WTC11 (cell line): ENCODE data around the gene GPI. TPM values are rescaled to one million over a fixed set of nuclear protein-coding genes. Genes with fewer than 3 reads are reported as not detected.

Experiments
- ATAC-seq: fragments of 200-7000 bp; cut with Tn5 transposase; 2 replicates; pipeline ENCODE4 v1.10.0; 2021; ENCODE audit warnings: mild to moderate bottlenecking, moderate library complexity
- CTCF ChIA-PET: fragments of 300-600 bp; sonication (Branson Sonifier 250); formaldehyde crosslinking; loops from one replicate; lab custom pipeline; 2021; ENCODE audit warnings: antibody characterized with exemption; lab: Charles Lee
- POLR2A ChIA-PET: fragments of 350-600 bp; sonication (Branson Sonifier 250); formaldehyde crosslinking; loops from one replicate; lab custom pipeline; 2021; ENCODE audit warnings: antibody characterized with exemption; lab: Charles Lee
- DNase-seq: peaks from one replicate; pipeline ENCODE4 v3.0.0; 2021; ENCODE audit warnings: low spot score
- H3K27ac Mint-ChIP-seq: 2 replicates; pipeline ENCODE4 v1.8.0; 2021; ENCODE audit warnings: mixed read lengths
- H3K27me3 Mint-ChIP-seq: 2 replicates; pipeline ENCODE4 v1.8.0; 2021; ENCODE audit warnings: low read depth, mild to moderate bottlenecking, moderate library complexity, mixed read lengths
- H3K36me3 Mint-ChIP-seq: 2 replicates; pipeline ENCODE4 v1.8.0; 2021; ENCODE audit warnings: mixed read lengths
- H3K4me1 Mint-ChIP-seq: 2 replicates; pipeline ENCODE4 v1.8.0; 2022; ENCODE audit warnings: mixed read lengths
- H3K4me3 Mint-ChIP-seq: 2 replicates; pipeline ENCODE4 v1.8.0; 2021; ENCODE audit warnings: mild to moderate bottlenecking, moderate library complexity, mixed read lengths
- H3K9me3 Mint-ChIP-seq: 2 replicates; pipeline ENCODE4 v1.8.0; 2021; ENCODE audit warnings: mixed read lengths
- CREM ChIP-seq: sonication (generic); formaldehyde crosslinking; IDR thresholded peaks from 2 replicates; pipeline ENCODE4 v1.8.1; 2022; ENCODE audit warnings: mild to moderate bottlenecking, missing genetic modification reagents, moderate library complexity
- ELF4 ChIP-seq: sonication (generic); formaldehyde crosslinking; IDR thresholded peaks from 2 replicates; pipeline ENCODE4 v1.8.1; 2022; ENCODE audit warnings: low read depth, mild to moderate bottlenecking, moderate library complexity, missing genetic modification reagents
- ESRRA ChIP-seq: sonication (generic); formaldehyde crosslinking; IDR thresholded peaks from 2 replicates; pipeline ENCODE4 v1.8.1; 2022; ENCODE audit warnings: mild to moderate bottlenecking, missing genetic modification reagents, borderline replicate concordance
- ETV6 ChIP-seq: sonication (generic); formaldehyde crosslinking; IDR thresholded peaks from 2 replicates; pipeline ENCODE4 v1.8.1; 2022; ENCODE audit warnings: mild to moderate bottlenecking, missing genetic modification reagents
- FOXK1 ChIP-seq: sonication (generic); formaldehyde crosslinking; IDR thresholded peaks from 2 replicates; pipeline ENCODE4 v1.8.0; 2022; ENCODE audit warnings: mild to moderate bottlenecking, moderate library complexity, missing genetic modification reagents
- FOXP1 ChIP-seq: sonication (generic); formaldehyde crosslinking; IDR thresholded peaks from 2 replicates; pipeline ENCODE4 v1.8.0; 2022; ENCODE audit warnings: missing genetic modification reagents, mild to moderate bottlenecking, moderate library complexity, borderline replicate concordance
- GTF2I ChIP-seq: fragments of 250-450 bp; sonication (Bioruptor Pico); conservative IDR thresholded peaks from 2 replicates; pipeline ENCODE4 v1.4.0; 2021; ENCODE audit warnings: mild to moderate bottlenecking
- JAZF1 ChIP-seq: fragments of 250-450 bp; sonication (Bioruptor Pico); IDR thresholded peaks from 2 replicates; pipeline ENCODE4 v1.9.0; 2021; ENCODE audit warnings: moderate library complexity, mild to moderate bottlenecking, inconsistent platforms
- NFATC4 ChIP-seq: fragments of 250-450 bp; sonication (Bioruptor Pico); IDR thresholded peaks from 2 replicates; pipeline ENCODE4 v1.9.0; 2021; ENCODE audit warnings: mild to moderate bottlenecking
- NFYB ChIP-seq: sonication (generic); formaldehyde crosslinking; conservative IDR thresholded peaks from 2 replicates; pipeline ENCODE4 v1.8.0; 2022; ENCODE audit warnings: low read depth, missing genetic modification reagents
- NR1H2 ChIP-seq: sonication (generic); formaldehyde crosslinking; IDR thresholded peaks from 2 replicates; pipeline ENCODE4 v1.9.0; 2021; ENCODE audit warnings: mild to moderate bottlenecking, moderate library complexity, missing genetic modification reagents
- NR3C1 ChIP-seq: sonication (generic); formaldehyde crosslinking; conservative IDR thresholded peaks from 2 replicates; pipeline ENCODE4 v1.8.1; 2023; ENCODE audit warnings: low read depth, mild to moderate bottlenecking, missing genetic modification reagents
- SP1 ChIP-seq: sonication (generic); formaldehyde crosslinking; conservative IDR thresholded peaks from 2 replicates; pipeline ENCODE4 v1.8.1; 2022; ENCODE audit warnings: missing genetic modification reagents
- TEAD1 ChIP-seq: sonication (generic); formaldehyde crosslinking; IDR thresholded peaks from 2 replicates; pipeline ENCODE4 v1.8.0; 2022; ENCODE audit warnings: mild to moderate bottlenecking, missing genetic modification reagents
- ZNF138 ChIP-seq: sonication (generic); formaldehyde crosslinking; conservative IDR thresholded peaks from 2 replicates; pipeline ENCODE4 v1.8.1; 2022; ENCODE audit warnings: mild to moderate bottlenecking, moderate library complexity, missing genetic modification reagents
- ZNF317 ChIP-seq: sonication (generic); formaldehyde crosslinking; IDR thresholded peaks from 2 replicates; pipeline ENCODE4 v1.8.1; 2023; ENCODE audit warnings: low read depth, mild to moderate bottlenecking, moderate library complexity, missing genetic modification reagents, borderline replicate concordance
- ZNF671 ChIP-seq: fragments of 250-450 bp; sonication (Bioruptor Pico); IDR thresholded peaks from 2 replicates; pipeline ENCODE4 v1.8.0; 2021; ENCODE audit warnings: mild to moderate bottlenecking
- total RNA-seq: library from RNA; stranded (reverse); gene quantifications from 3 replicates; pipeline ENCODE4 v1.2.3, GENCODE V29; 2021
- TF ChIP-seq, protein P1 (sequence below): sonication (generic); formaldehyde crosslinking; IDR thresholded peaks from 2 replicates; pipeline ENCODE4 v1.8.1; 2023; ENCODE audit warnings: mild to moderate bottlenecking, missing genetic modification reagents
- TF ChIP-seq, protein P2 (sequence below): fragments of 250-450 bp; sonication (Bioruptor Pico); IDR thresholded peaks from 2 replicates; pipeline ENCODE4 v1.9.0; 2021; ENCODE audit warnings: mild to moderate bottlenecking
- TF ChIP-seq, protein P3 (sequence below): sonication (generic); formaldehyde crosslinking; IDR thresholded peaks from 2 replicates; pipeline ENCODE4 v1.8.1; 2022; ENCODE audit warnings: low read depth, mild to moderate bottlenecking, moderate library complexity, missing genetic modification reagents, borderline replicate concordance
- TF ChIP-seq, protein P4 (sequence below): sonication (generic); formaldehyde crosslinking; IDR thresholded peaks from 2 replicates; pipeline ENCODE4 v1.8.1; 2023; ENCODE audit warnings: mild to moderate bottlenecking, missing genetic modification reagents, moderate library complexity
- TF ChIP-seq, protein P5 (sequence below): sonication (generic); formaldehyde crosslinking; IDR thresholded peaks from 2 replicates; pipeline ENCODE4 v1.8.0; 2022; ENCODE audit warnings: mild to moderate bottlenecking, missing genetic modification reagents
- TF ChIP-seq, protein P6 (sequence below): sonication (generic); formaldehyde crosslinking; IDR thresholded peaks from 2 replicates; pipeline ENCODE4 v1.8.1; 2022; ENCODE audit warnings: mild to moderate bottlenecking, missing genetic modification reagents, moderate library complexity, borderline replicate concordance
- TF ChIP-seq, protein P7 (sequence below): fragments of 250-450 bp; sonication (Bioruptor Pico); IDR thresholded peaks from 2 replicates; pipeline ENCODE4 v1.9.0; 2021; ENCODE audit warnings: moderate library complexity, mild to moderate bottlenecking, inconsistent platforms, borderline replicate concordance
- TF ChIP-seq, protein P8 (sequence below): sonication (generic); formaldehyde crosslinking; IDR thresholded peaks from 2 replicates; pipeline ENCODE4 v1.8.1; 2022; ENCODE audit warnings: missing genetic modification reagents, borderline replicate concordance

The GPI gene
- total RNA-seq, 1 experiment from 2014 or later = 389 TPM

DNA sequence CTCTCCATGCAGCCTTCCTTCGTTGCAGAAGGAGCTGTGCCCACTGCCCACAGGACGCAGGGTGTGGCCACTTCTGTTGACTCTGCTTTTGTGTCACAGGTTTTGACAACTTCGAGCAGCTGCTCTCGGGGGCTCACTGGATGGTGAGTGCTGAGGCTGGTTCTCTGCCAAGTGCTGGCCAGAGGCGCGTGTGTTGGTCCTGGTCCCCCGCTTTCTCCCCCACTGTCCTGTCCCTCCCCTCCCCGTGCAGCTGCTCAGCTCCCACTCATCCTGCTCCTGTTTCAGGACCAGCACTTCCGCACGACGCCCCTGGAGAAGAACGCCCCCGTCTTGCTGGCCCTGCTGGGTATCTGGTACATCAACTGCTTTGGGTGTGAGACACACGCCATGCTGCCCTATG lies 28.6 kb downstream of the GPI start (continued):
- TF ChIP-seq ZNF317 (CRISPR knock-in tag) = no peak
- TF ChIP-seq, protein P1, sequence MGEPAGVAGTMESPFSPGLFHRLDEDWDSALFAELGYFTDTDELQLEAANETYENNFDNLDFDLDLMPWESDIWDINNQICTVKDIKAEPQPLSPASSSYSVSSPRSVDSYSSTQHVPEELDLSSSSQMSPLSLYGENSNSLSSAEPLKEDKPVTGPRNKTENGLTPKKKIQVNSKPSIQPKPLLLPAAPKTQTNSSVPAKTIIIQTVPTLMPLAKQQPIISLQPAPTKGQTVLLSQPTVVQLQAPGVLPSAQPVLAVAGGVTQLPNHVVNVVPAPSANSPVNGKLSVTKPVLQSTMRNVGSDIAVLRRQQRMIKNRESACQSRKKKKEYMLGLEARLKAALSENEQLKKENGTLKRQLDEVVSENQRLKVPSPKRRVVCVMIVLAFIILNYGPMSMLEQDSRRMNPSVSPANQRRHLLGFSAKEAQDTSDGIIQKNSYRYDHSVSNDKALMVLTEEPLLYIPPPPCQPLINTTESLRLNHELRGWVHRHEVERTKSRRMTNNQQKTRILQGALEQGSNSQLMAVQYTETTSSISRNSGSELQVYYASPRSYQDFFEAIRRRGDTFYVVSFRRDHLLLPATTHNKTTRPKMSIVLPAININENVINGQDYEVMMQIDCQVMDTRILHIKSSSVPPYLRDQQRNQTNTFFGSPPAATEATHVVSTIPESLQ (CRISPR knock-in tag) = no peak
- TF ChIP-seq ZNF138 (CRISPR knock-in tag) = no peak
- TF ChIP-seq FOXP1 = no peak
- TF ChIP-seq, protein P2, sequence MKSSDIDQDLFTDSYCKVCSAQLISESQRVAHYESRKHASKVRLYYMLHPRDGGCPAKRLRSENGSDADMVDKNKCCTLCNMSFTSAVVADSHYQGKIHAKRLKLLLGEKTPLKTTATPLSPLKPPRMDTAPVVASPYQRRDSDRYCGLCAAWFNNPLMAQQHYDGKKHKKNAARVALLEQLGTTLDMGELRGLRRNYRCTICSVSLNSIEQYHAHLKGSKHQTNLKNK = no peak
- TF ChIP-seq FOXK1 (CRISPR knock-in tag) = no peak

DNA sequence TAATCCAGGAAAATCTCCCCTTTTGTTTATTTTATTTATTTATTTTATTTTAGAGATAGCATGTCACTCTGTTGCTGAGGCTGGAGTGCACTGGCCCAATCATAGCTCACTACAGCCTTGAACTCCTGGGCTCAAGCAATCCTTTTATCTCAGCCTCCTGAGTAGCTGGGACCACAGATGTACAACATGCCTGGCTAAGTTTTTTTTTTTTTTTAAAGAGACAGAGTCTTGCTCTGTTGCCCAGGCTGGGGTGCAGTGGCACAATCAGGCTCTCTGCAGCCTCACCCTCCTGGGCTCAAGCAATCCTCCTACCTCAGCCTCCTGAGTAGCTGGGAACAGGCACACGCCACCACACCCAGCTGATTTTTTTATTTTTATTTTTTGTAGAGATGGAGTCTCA lies 32.9 kb downstream of the GPI start:
- Mint-ChIP-seq H3K9me3 (no peaks in the 10 kb centered on the region), H3K36me3 (peaks cover 45% of the 10 kb centered on the region), H3K4me3 (no peak overlapping the region), H3K4me1 (no peaks in the 10 kb centered on the region), H3K27ac (no peak overlapping the region), H3K27me3 (no peaks in the 10 kb centered on the region)
- ChIA-PET POLR2A (no interaction called here), CTCF (no interaction called here)
- DNase-seq = no peak
- ATAC-seq = no peak
- no peak for TF ChIP-seq NR1H2
- TF ChIP-seq, protein P3, sequence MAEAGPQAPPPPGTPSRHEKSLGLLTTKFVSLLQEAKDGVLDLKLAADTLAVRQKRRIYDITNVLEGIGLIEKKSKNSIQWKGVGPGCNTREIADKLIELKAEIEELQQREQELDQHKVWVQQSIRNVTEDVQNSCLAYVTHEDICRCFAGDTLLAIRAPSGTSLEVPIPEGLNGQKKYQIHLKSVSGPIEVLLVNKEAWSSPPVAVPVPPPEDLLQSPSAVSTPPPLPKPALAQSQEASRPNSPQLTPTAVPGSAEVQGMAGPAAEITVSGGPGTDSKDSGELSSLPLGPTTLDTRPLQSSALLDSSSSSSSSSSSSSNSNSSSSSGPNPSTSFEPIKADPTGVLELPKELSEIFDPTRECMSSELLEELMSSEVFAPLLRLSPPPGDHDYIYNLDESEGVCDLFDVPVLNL (CRISPR knock-in tag) = no peak
- TF ChIP-seq TEAD1 = no peak
- TF ChIP-seq GTF2I (CRISPR knock-in tag) = no peak
- no peak for TF ChIP-seq NR3C1 (CRISPR knock-in tag)

DNA sequence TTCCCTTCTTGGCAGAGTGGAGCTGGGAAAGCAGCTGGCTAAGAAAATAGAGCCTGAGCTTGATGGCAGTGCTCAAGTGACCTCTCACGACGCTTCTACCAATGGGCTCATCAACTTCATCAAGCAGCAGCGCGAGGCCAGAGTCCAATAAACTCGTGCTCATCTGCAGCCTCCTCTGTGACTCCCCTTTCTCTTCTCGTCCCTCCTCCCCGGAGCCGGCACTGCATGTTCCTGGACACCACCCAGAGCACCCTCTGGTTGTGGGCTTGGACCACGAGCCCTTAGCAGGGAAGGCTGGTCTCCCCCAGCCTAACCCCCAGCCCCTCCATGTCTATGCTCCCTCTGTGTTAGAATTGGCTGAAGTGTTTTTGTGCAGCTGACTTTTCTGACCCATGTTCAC lies 34.9 kb downstream of the GPI start:
- H3K4me1 Mint-ChIP-seq = no peaks in the 10 kb centered on the region
- no peak for DNase-seq
- no peaks in the 10 kb centered on the region for H3K9me3 Mint-ChIP-seq
- H3K27ac Mint-ChIP-seq = no peak overlapping the region
- CTCF ChIA-PET = no interaction called here
- H3K36me3 Mint-ChIP-seq = peaks cover 45% of the 10 kb centered on the region
- no peak for ATAC-seq
- POLR2A ChIA-PET = no interaction called here
- H3K27me3 Mint-ChIP-seq = no peaks in the 10 kb centered on the region; the same call in 1 of the 2 replicates
- H3K4me3 Mint-ChIP-seq = no peak overlapping the region
- no peak for TF ChIP-seq ETV6
- TF ChIP-seq NR1H2 = no peak
- TF ChIP-seq, protein P4, sequence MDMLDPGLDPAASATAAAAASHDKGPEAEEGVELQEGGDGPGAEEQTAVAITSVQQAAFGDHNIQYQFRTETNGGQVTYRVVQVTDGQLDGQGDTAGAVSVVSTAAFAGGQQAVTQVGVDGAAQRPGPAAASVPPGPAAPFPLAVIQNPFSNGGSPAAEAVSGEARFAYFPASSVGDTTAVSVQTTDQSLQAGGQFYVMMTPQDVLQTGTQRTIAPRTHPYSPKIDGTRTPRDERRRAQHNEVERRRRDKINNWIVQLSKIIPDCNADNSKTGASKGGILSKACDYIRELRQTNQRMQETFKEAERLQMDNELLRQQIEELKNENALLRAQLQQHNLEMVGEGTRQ (CRISPR knock-in tag) = no peak
- TF ChIP-seq SP1 = no peak
- TF ChIP-seq ELF4 (CRISPR knock-in tag) = no peak
- TF ChIP-seq, protein P5, sequence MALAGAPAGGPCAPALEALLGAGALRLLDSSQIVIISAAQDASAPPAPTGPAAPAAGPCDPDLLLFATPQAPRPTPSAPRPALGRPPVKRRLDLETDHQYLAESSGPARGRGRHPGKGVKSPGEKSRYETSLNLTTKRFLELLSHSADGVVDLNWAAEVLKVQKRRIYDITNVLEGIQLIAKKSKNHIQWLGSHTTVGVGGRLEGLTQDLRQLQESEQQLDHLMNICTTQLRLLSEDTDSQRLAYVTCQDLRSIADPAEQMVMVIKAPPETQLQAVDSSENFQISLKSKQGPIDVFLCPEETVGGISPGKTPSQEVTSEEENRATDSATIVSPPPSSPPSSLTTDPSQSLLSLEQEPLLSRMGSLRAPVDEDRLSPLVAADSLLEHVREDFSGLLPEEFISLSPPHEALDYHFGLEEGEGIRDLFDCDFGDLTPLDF (CRISPR knock-in tag) = no peak
- no peak for TF ChIP-seq CREM (CRISPR knock-in tag)
- TF ChIP-seq, protein P6, sequence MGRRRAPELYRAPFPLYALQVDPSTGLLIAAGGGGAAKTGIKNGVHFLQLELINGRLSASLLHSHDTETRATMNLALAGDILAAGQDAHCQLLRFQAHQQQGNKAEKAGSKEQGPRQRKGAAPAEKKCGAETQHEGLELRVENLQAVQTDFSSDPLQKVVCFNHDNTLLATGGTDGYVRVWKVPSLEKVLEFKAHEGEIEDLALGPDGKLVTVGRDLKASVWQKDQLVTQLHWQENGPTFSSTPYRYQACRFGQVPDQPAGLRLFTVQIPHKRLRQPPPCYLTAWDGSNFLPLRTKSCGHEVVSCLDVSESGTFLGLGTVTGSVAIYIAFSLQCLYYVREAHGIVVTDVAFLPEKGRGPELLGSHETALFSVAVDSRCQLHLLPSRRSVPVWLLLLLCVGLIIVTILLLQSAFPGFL = no peak
- TF ChIP-seq NFATC4 (CRISPR knock-in tag) = no peak
- no peak for TF ChIP-seq ESRRA (CRISPR knock-in tag)
- TF ChIP-seq, protein P7, sequence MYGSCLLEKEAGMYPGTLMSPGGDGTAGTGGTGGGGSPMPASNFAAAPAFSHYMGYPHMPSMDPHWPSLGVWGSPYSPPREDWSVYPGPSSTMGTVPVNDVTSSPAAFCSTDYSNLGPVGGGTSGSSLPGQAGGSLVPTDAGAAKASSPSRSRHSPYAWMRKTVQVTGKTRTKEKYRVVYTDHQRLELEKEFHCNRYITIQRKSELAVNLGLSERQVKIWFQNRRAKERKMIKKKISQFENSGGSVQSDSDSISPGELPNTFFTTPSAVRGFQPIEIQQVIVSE (CRISPR knock-in tag) = no peak
- no peak for TF ChIP-seq JAZF1 (CRISPR knock-in tag)
- TF ChIP-seq, protein P8, sequence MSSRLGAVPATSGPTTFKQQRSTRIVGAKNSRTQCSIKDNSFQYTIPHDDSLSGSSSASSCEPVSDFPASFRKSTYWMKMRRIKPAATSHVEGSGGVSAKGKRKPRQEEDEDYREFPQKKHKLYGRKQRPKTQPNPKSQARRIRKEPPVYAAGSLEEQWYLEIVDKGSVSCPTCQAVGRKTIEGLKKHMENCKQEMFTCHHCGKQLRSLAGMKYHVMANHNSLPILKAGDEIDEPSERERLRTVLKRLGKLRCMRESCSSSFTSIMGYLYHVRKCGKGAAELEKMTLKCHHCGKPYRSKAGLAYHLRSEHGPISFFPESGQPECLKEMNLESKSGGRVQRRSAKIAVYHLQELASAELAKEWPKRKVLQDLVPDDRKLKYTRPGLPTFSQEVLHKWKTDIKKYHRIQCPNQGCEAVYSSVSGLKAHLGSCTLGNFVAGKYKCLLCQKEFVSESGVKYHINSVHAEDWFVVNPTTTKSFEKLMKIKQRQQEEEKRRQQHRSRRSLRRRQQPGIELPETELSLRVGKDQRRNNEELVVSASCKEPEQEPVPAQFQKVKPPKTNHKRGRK (CRISPR knock-in tag) = no peak
- TF ChIP-seq NFYB = no peak
- TF ChIP-seq ZNF671 = no peak
- no peak for TF ChIP-seq FOXK1 (CRISPR knock-in tag)
